ENCODE results near the gene TDRD1. TPM values are rescaled to one million over a fixed set of nuclear protein-coding genes. Genes with fewer than 3 reads are reported as not detected.

Gene TDRD1
- total and polyA plus RNA-seq, 10 of the 15 experiments (the other 5 are each of a cell fraction or from before 2014, with no cell fraction given) = 0.03 to 0.04 TPM; not detected in 8

- Histone ChIP-seq H3K79me2 (ENCODE audit: control insufficient read depth, insufficient read depth, low read length) (no peaks in the 10 kb centered on the region), H3K4me3 (no peak overlapping the region), H3K9ac (ENCODE audit: control insufficient read depth, insufficient read depth, low read length) (no peak overlapping the region), H3K4me1 (ENCODE audit: control insufficient read depth, insufficient read depth, low read length) (no peaks in the 10 kb centered on the region), H3K9me3 (replicated peaks; ENCODE audit: control insufficient read depth, insufficient read depth, low read length) (no peaks in the 10 kb centered on the region), H3K27ac (ENCODE audit: control insufficient read depth, insufficient read depth) (no peak overlapping the region), H3K27me3 (replicated peaks in 1 of 2; ENCODE audit: control insufficient read depth in 2 of 2, insufficient read depth in 2 of 2, low read length in 1 of 2) (no peaks in the 10 kb centered on the region), H3K4me2 (ENCODE audit: control insufficient read depth, insufficient read depth) (no peak overlapping the region), H3K36me3 (ENCODE audit: control insufficient read depth in 2 of 2, insufficient read depth in 2 of 2, low read length in 1 of 2) (peaks cover 0 to 8% of the 10 kb centered on the region in 2 experiments; a peak in 2 of 4 replicates), H2AFZ (ENCODE audit: control insufficient read depth, low read depth, low read length) (no peak overlapping the region), H4K20me1 (ENCODE audit: control insufficient read depth, insufficient read depth) (no peaks in the 10 kb centered on the region)
- 100% methylated on average over 1 of the region's 1 CpG for WGBS (ENCODE audit: insufficient coverage, insufficient replicate concordance, low lambda C conversion rate, missing lambda C conversion rate)
- POLR2A ChIA-PET = no interaction called here
- CTCF ChIA-PET = no interaction called here
- no TSS peak for BruUV-seq (replicated peaks)
- intact Hi-C loops (cut with micrococcal nuclease; ENCODE audit: unreplicated experiment) = no loop called here
- RAD21 ChIA-PET (ENCODE audit: unreplicated experiment) = no interaction called here
- TF ChIP-seq TCF3 (IDR thresholded peaks at IDR 0.05; ENCODE audit: borderline replicate concordance, insufficient read depth, low read depth, low read length) (no peak), SIX5 (IDR thresholded peaks at IDR 0.05; ENCODE audit: low read depth, low read length, severe bottlenecking) (no peak), STAT3 (IDR thresholded peaks at IDR 0.05; ENCODE audit: low read depth, low read length) (no peak), HDGF (IDR thresholded peaks at IDR 0.05) (no peak), ZNF592 (IDR thresholded peaks at IDR 0.05) (no peak), FOXM1 (IDR thresholded peaks at IDR 0.05; ENCODE audit: low read depth, low read length) (no peak), ATF7 (IDR thresholded peaks at IDR 0.05; ENCODE audit: low read depth) (no peak), RFX5 (IDR thresholded peaks at IDR 0.05; ENCODE audit: low read depth, low read length) (no peak), POLR2AphosphoS2 (IDR thresholded peaks at IDR 0.05; ENCODE audit: low read depth, low read length) (no peak), NR2C1 (IDR thresholded peaks at IDR 0.05) (no peak)
- TF ChIP-seq, protein P1, sequence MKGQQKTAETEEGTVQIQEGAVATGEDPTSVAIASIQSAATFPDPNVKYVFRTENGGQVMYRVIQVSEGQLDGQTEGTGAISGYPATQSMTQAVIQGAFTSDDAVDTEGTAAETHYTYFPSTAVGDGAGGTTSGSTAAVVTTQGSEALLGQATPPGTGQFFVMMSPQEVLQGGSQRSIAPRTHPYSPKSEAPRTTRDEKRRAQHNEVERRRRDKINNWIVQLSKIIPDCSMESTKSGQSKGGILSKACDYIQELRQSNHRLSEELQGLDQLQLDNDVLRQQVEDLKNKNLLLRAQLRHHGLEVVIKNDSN (IDR thresholded peaks at IDR 0.05; ENCODE audit: borderline replicate concordance, extremely low read length, insufficient read depth, low read depth, low read length) = no peak
- TF ChIP-seq, protein P2, sequence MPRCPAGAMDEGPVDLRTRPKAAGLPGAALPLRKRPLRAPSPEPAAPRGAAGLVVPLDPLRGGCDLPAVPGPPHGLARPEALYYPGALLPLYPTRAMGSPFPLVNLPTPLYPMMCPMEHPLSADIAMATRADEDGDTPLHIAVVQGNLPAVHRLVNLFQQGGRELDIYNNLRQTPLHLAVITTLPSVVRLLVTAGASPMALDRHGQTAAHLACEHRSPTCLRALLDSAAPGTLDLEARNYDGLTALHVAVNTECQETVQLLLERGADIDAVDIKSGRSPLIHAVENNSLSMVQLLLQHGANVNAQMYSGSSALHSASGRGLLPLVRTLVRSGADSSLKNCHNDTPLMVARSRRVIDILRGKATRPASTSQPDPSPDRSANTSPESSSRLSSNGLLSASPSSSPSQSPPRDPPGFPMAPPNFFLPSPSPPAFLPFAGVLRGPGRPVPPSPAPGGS (IDR thresholded peaks at IDR 0.05; ENCODE audit: borderline replicate concordance, insufficient read depth, low read depth, low read length, poor library complexity, severe bottlenecking) = no peak
- SMC1A ChIA-PET (ENCODE audit: uncharacterized antibody, unreplicated experiment) = no interaction called here
- no peak for DNase-seq (ENCODE audit: low read depth, low spot score)
- no peak for FAIRE-seq
- ATAC-seq = no peak
- in situ Hi-C loops (cut with MboI) = no loop called here
These were observed 27.3 kb upstream of the TDRD1 start for GRCh38 chr10:114151892-114152291.
